ENCODE measurements around the gene MLF1.

- no peak for TF ChIP-seq CTCF (IDR thresholded peaks at IDR 0.05)
- no peak for TF ChIP-seq POLR2A (IDR thresholded peaks at IDR 0.05)
Measured at GRCh38 chr3:158548691-158549090, 22.3 kb upstream of the MLF1 start.

All from tibial nerve (tissue), 3 donors.